Esophagus muscularis mucosa (tissue), 4 donors: ENCODE data around the gene GNA14. TPM values are rescaled to one million over a fixed set of nuclear protein-coding genes. Genes with fewer than 3 reads are reported as not detected.

ENCODE experiments used
- DNase-seq: peaks from one replicate; pipeline ENCODE4 v3.0.0-alpha.2; 2017; ENCODE audit errors: extremely low spot score
- H3K27ac ChIP-seq, 4 donors: fragments of 200-600 bp; sonication (generic); replicated peaks in 1 of 4; 1 replicate in 3 of 4; 2 replicates in 1 of 4; pipeline ENCODE4 v1.5.1; 2016 to 2019; ENCODE audit warnings: mild to moderate bottlenecking in 1 of 4
- H3K27me3 ChIP-seq, 4 donors: fragments of 200-600 bp; sonication (generic); one replicate each; pipeline versions ENCODE4 v1.5.1 to v1.6.0; 2016 to 2019
- H3K36me3 ChIP-seq, 4 donors: fragments of 200-600 bp; sonication (generic); one replicate each; pipeline ENCODE4 v1.5.1; 2016 to 2019
- H3K4me1 ChIP-seq, 4 donors: fragments of 200-600 bp; sonication (generic); one replicate each; pipeline ENCODE4 v1.5.1; 2016 to 2019
- H3K4me3 ChIP-seq, 4 donors: fragments of 200-600 bp; sonication (generic); 1 replicate in 2 of 4; 2 replicates in 2 of 4; pipeline ENCODE4 v1.5.1; 2016 to 2019; ENCODE audit warnings: mild to moderate bottlenecking in 4 of 4, moderate library complexity in 1 of 4
- H3K9me3 ChIP-seq, 4 donors: fragments of 200-600 bp; sonication (generic); 1 replicate in 3 of 4; 2 replicates in 1 of 4; pipeline ENCODE4 v1.5.1; 2016 to 2019
- EP300 ChIP-seq: sonication (generic); formaldehyde crosslinking; IDR thresholded peaks from one replicate; pipeline ENCODE4 v1.6.1; 2017; ENCODE audit warnings: antibody characterized with exemption
- POLR2A ChIP-seq: fragments of 450-650 bp; IDR thresholded peaks from one replicate; pipeline ENCODE4 v1.6.1; 2017; ENCODE audit warnings: antibody characterized with exemption, moderate library complexity, mild to moderate bottlenecking, low read depth
- POLR2AphosphoS5 ChIP-seq, 2 donors: sonication (generic); formaldehyde crosslinking; IDR thresholded peaks; one replicate each; pipeline ENCODE4 v1.6.1; 2017; ENCODE audit warnings: antibody characterized with exemption in 2 of 2
- whole genome bisulfite sequencing: methylation state at CpG from one replicate; pipeline ENCODE4 v1.1.5; 2018; 5-methylcytosine and 5-hydroxymethylcytosine counted together
- intact Hi-C: fragments of 100-400 bp; cut with DNase I; formaldehyde crosslinking; loops from one replicate; pipeline ENCODE4 v1.15.1; 2023
- total RNA-seq, 4 donors: library from RNA; depleted of rRNA; stranded (reverse); fragments of >200 nt; gene quantifications; one replicate each; pipeline versions ENCODE4 v1.1.0 to v1.2.1, GENCODE V29; 2016
- TF ChIP-seq, protein P1 (sequence below), 3 experiments: fragments of 200-600 bp in 2 of 3; fragments of 450-650 bp in 1 of 3; sonication (generic) in 2 of 3; IDR thresholded peaks; one replicate each; pipeline ENCODE4 v1.5.1; 2017 to 2019; ENCODE audit warnings: antibody characterized with exemption in 3 of 3, mild to moderate bottlenecking in 2 of 3, moderate library complexity in 1 of 3

Gene GNA14
- total RNA-seq, 4 donors from 2014 or later, result 4.7 to 9.4 (median 7.4) TPM

DNA sequence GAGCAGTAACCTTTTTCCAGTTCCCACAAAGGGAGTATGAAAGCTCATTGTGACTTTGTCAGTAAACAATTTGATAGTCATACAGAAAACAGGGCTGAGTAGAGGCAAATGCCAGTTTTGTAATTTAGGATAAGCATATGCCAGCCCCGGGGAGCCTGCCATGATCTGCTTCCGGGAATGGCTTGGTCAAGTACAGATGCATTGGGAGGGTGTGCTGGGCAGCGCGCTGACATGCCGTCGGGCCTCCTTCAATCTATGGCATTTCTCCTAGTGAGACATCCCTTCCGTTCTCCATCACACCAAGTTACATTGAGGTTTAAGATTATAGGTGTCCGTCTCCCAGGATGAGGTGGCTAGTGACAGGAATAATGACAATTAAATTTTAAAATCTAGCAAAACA, 48.6 kb downstream of the GNA14 start:
- Histone ChIP-seq H3K4me1 (peaks cover 31 to 57% (median 49%) of the 10 kb centered on the region in 4 donors), H3K36me3 (no peaks in the 10 kb centered on the region), H3K9me3 (no peaks in the 10 kb centered on the region), H3K27me3 (no peaks in the 10 kb centered on the region), H3K4me3 (no peak overlapping the region), H3K27ac (peak overlapping the region in 3 of 4 donors; percentile 40 to 70 (median 52))
- intact Hi-C loops, result no loop called here
- WGBS, result 96% methylated on average over 8 of the region's 8 CpGs
- TF ChIP-seq POLR2AphosphoS5 (IDR thresholded peaks at IDR 0.05), result no peak
- DNase-seq, result no peak

DNA sequence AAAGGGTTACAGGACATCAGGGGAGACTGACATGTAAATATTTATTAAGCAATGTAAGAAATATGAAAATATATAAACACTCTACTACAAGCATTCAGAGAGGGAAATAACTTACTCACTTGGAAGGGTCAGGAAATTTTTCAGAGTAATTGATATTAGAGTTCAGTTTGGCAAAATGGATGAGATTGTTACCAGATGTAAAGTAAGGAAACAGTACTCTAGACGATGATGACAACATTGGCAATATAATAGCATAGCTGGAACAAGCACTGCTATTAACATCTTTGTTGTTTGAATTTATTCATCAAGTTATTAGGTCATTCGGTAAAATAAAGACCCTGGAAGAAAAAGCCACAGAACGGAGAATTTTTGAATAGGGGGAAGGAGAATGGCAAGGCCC, 49.1 kb downstream of the GNA14 start:
- Histone ChIP-seq H3K4me1 (peaks cover 31 to 58% (median 52%) of the 10 kb centered on the region in 4 donors), H3K9me3 (no peaks in the 10 kb centered on the region), H3K27me3 (no peaks in the 10 kb centered on the region), H3K4me3 (no peak overlapping the region), H3K27ac (peak overlapping the region in 3 of 4 donors; percentile 40 to 70 (median 52)), H3K36me3 (no peaks in the 10 kb centered on the region)
- TF ChIP-seq POLR2A (no peak), POLR2AphosphoS5 (IDR thresholded peaks at IDR 0.05) (no peak), EP300 (no peak)
- TF ChIP-seq, protein P1, sequence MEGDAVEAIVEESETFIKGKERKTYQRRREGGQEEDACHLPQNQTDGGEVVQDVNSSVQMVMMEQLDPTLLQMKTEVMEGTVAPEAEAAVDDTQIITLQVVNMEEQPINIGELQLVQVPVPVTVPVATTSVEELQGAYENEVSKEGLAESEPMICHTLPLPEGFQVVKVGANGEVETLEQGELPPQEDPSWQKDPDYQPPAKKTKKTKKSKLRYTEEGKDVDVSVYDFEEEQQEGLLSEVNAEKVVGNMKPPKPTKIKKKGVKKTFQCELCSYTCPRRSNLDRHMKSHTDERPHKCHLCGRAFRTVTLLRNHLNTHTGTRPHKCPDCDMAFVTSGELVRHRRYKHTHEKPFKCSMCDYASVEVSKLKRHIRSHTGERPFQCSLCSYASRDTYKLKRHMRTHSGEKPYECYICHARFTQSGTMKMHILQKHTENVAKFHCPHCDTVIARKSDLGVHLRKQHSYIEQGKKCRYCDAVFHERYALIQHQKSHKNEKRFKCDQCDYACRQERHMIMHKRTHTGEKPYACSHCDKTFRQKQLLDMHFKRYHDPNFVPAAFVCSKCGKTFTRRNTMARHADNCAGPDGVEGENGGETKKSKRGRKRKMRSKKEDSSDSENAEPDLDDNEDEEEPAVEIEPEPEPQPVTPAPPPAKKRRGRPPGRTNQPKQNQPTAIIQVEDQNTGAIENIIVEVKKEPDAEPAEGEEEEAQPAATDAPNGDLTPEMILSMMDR (IDR thresholded peaks at IDR 0.05), result no peak
- no peak for DNase-seq
- 33% methylated on average over 3 of the region's 3 CpGs for WGBS
- intact Hi-C loops, result no loop called here

DNA sequence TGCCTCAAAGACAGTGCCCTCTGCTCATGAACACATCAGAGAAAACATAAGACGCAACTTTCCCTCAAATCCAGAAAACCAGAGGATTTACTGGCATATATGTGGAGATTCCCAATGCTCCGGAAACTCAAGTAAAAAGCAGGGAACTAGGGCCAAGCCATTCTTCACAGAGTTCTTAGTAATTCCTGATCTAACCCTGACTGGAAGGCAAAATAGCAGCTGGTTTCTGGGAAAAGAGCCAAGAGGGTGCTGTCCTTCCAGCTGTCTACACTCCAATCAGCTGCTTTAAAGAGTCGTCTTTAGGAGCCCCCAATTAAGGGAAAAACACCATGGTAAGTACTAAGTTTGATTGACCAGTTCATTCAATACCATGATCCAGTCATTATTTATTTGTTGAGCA, 49.6 kb downstream of the GNA14 start:
- Histone ChIP-seq H3K4me1 (peaks cover 31 to 58% (median 52%) of the 10 kb centered on the region in 4 donors), H3K27me3 (no peaks in the 10 kb centered on the region), H3K9me3 (no peaks in the 10 kb centered on the region), H3K4me3 (no peak overlapping the region), H3K36me3 (no peaks in the 10 kb centered on the region), H3K27ac (peak overlapping the region in 3 of 4 donors; percentile 24 to 70 (median 31))
- intact Hi-C loops, result no loop called here
- TF ChIP-seq EP300 (peak; percentile 14), POLR2A (no peak), POLR2AphosphoS5 (IDR thresholded peaks at IDR 0.05) (peak in 1 of 2 donors; percentile 33)
- TF ChIP-seq, protein P1 (IDR thresholded peaks at IDR 0.05), result no peak
- DNase-seq, result no peak
- 22% methylated on average over 3 of the region's 3 CpGs for WGBS

DNA sequence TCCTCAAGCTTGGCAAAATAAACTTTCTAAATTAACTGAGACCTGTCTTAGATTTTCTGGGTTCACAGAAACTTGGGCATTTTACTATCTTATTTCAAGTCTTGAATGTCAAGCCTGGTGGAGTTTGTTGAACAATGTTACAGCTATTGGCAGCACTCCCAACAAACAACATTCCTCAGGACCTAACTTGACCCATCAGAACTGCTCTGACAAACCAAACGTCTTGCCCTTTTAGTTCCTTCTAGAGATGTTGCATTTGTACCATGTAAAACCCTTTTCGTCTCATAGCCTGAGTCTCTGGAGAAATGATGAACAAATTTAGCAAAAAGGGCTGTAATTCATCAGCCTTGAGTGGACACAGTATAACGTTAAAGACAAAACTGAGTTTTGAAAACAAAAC, 51.1 kb downstream of the GNA14 start:
- H3K4me1 ChIP-seq, result peaks cover 31 to 56% (median 51%) of the 10 kb centered on the region in 4 donors
- H3K4me3 ChIP-seq, result no peak overlapping the region
- H3K36me3 ChIP-seq, result no peaks in the 10 kb centered on the region
- peak overlapping the region in 3 of 4 donors; percentile 12 to 70 (median 31) for H3K27ac ChIP-seq
- H3K27me3 ChIP-seq, result no peaks in the 10 kb centered on the region
- peak; percentile 75 for DNase-seq
- no peaks in the 10 kb centered on the region for H3K9me3 ChIP-seq
- intact Hi-C loops, result no loop called here
- TF ChIP-seq, protein P1 (IDR thresholded peaks at IDR 0.05), result no peak
- TF ChIP-seq POLR2A (no peak), EP300 (no peak), POLR2AphosphoS5 (IDR thresholded peaks at IDR 0.05) (no peak)
- WGBS, result 37% methylated on average over 3 of the region's 3 CpGs

DNA sequence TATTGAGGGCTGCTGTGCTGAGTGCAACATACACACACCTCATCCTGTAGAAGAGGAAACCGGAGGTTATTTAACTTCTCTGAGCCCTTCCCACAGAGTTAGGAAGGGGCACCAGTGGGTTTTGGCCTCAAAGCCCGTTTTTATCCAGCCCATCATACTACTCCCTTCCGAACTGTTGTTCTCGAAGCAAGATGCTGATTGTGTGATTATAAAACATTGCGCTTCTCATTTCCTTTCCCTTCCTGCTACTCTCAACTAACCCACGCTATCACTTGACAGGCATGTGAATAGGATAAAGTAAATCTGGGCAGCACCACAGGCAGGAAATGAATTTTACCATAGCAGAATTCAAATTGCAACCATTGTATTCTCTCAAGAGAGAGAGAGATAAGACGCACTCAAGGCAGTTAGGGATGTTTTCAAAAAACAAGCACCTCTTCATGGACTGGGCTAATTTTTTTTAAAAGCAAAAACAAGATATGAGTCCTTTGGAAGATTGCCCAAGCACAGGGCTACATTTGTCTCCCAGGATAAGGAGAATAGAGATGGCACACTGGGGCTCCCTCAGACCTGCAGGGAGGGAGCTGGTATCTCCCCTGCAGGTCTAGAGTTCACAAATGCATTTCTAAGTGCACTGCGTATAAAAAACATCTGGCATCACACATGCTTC, 52.6 kb downstream of the GNA14 start:
- WGBS, result 39% methylated on average over 8 of the region's 8 CpGs
- TF ChIP-seq, protein P1 (IDR thresholded peaks at IDR 0.05), result no peak
- TF ChIP-seq EP300 (no peak), POLR2A (no peak), POLR2AphosphoS5 (IDR thresholded peaks at IDR 0.05) (no peak)
- no peaks in the 10 kb centered on the region for H3K36me3 ChIP-seq
- H3K9me3 ChIP-seq, result no peaks in the 10 kb centered on the region
- no peak overlapping the region for H3K4me3 ChIP-seq
- no peaks in the 10 kb centered on the region for H3K27me3 ChIP-seq
- intact Hi-C loops, result no loop called here
- H3K4me1 ChIP-seq, result peaks cover 31 to 56% (median 51%) of the 10 kb centered on the region in 4 donors
- DNase-seq, result peak; percentile 87
- peak overlapping the region in 1 of 4 donors; percentile 41 for H3K27ac ChIP-seq
